WTC11 (cell line): ENCODE measurements around the gene SHROOM3.

ENCODE experiments used
- ESRRA ChIP-seq: sonication (generic); formaldehyde crosslinking; IDR thresholded peaks from 2 replicates; pipeline ENCODE4 v1.8.1; 2022; ENCODE audit warnings: mild to moderate bottlenecking, missing genetic modification reagents, borderline replicate concordance
- TEAD4 ChIP-seq: sonication (generic); formaldehyde crosslinking; IDR thresholded peaks from 2 replicates; pipeline ENCODE4 v1.8.0; 2022; ENCODE audit warnings: mild to moderate bottlenecking, missing genetic modification reagents
- TF ChIP-seq, protein P1 (sequence below): fragments of 200-600 bp; IDR thresholded peaks from 2 replicates; pipeline ENCODE4 v1.8.0; 2022; ENCODE audit warnings: antibody characterized with exemption

DNA sequence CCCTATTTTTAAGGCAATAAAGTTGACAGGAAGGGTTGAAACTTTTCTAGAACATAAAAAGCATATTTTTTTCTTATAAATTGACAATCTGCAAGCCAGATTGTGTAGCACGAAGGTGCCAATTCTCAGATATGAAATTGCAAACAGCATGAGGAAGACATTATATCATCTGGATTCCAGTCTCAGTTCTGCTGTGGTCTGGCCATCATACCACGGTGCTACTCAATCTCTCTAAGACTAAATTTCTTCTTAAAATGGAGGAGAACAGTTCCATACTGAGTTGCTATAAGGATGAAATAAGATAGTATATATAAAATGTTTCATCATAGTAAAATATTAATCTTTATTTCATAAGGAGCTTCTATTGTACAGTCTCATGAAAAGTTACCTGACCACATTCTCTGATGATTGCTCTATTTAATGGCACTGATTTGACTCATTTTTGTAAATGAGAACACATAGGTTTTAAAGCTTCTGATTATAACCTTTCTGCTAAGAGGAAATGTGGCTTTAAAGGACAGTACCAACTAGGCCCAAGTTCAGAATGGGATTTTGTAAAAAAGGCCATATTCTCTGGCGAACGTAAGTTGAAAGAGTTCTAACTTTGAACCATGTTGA is 127.9 kb downstream of the SHROOM3 start:
- TF ChIP-seq ESRRA (CRISPR knock-in tag), result no peak
- TF ChIP-seq, protein P1, sequence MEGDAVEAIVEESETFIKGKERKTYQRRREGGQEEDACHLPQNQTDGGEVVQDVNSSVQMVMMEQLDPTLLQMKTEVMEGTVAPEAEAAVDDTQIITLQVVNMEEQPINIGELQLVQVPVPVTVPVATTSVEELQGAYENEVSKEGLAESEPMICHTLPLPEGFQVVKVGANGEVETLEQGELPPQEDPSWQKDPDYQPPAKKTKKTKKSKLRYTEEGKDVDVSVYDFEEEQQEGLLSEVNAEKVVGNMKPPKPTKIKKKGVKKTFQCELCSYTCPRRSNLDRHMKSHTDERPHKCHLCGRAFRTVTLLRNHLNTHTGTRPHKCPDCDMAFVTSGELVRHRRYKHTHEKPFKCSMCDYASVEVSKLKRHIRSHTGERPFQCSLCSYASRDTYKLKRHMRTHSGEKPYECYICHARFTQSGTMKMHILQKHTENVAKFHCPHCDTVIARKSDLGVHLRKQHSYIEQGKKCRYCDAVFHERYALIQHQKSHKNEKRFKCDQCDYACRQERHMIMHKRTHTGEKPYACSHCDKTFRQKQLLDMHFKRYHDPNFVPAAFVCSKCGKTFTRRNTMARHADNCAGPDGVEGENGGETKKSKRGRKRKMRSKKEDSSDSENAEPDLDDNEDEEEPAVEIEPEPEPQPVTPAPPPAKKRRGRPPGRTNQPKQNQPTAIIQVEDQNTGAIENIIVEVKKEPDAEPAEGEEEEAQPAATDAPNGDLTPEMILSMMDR, result no peak
- TF ChIP-seq TEAD4, result no peak
